ENCODE measurements around the gene TBX2.

The TBX2 gene

GRCh38 chr17:61385577-61386236 lies 13.9 kb upstream of the TBX2 start:
- Histone ChIP-seq H3K4ac (ENCODE audit: low read depth, low read length) (no peak overlapping the region), H2BK5ac (ENCODE audit: low read depth, low read length, poor library complexity) (no peak overlapping the region), H2AFZ (ENCODE audit: insufficient read depth, low read length, poor library complexity) (no peak overlapping the region), H4K12ac (ENCODE audit: low read depth, low read length) (no peak overlapping the region), H2BK120ac (ENCODE audit: insufficient read depth, low read length, poor library complexity) (no peak overlapping the region), H3K79me1 (ENCODE audit: low read length) (peaks cover 2% of the 10 kb centered on the region), H3K9me3 (ENCODE audit: insufficient read depth, low read depth, low read length) (peaks cover 2% of the 10 kb centered on the region), H3K4me2 (ENCODE audit: low read length) (no peak overlapping the region), H3K4me1 (ENCODE audit: control insufficient read depth in 1 of 2, insufficient read depth in 2 of 2, low read length in 2 of 2) (peaks cover 0 to 6% of the 10 kb centered on the region in 2 experiments), H3K27ac (ENCODE audit: low read depth, low read length) (no peak overlapping the region), H2AK5ac (ENCODE audit: low read length) (no peak overlapping the region), H2BK12ac (ENCODE audit: low read length) (no peak overlapping the region), H3K36me3 (ENCODE audit: control insufficient read depth in 1 of 2, insufficient read depth in 2 of 2, low read length in 2 of 2) (no peaks in the 10 kb centered on the region), H4K91ac (ENCODE audit: low read depth, low read length) (no peak overlapping the region), H3K23ac (ENCODE audit: low read length) (no peak overlapping the region), H3K4me3 (ENCODE audit: low read depth, low read length) (no peak overlapping the region), H3K18ac (ENCODE audit: low read length) (no peak overlapping the region), H3K14ac (ENCODE audit: low read length) (no peak overlapping the region), H3K27me3 (ENCODE audit: insufficient read depth, low read length) (no peaks in the 10 kb centered on the region), H4K8ac (ENCODE audit: low read depth, low read length) (no peak overlapping the region), H3K79me2 (ENCODE audit: control insufficient read depth, insufficient read depth, low read length, poor library complexity) (no peaks in the 10 kb centered on the region), H3K9ac (ENCODE audit: low read length) (no peak overlapping the region)
- WGBS (ENCODE audit: extremely low coverage, insufficient coverage, insufficient read length) = no CpG with 5 or more reads among the region's 15 CpGs
- no peak for DNase-seq

GRCh38 chr17:61386251-61386650 lies 13.4 kb upstream of the TBX2 start:
- no peak overlapping the region for H3K4me2 ChIP-seq (ENCODE audit: low read length)
- no peak overlapping the region for H2BK5ac ChIP-seq (ENCODE audit: low read depth, low read length, poor library complexity)
- H3K79me1 ChIP-seq (ENCODE audit: low read length) = peaks cover 2% of the 10 kb centered on the region
- no peak overlapping the region for H3K14ac ChIP-seq (ENCODE audit: low read length)
- H3K4me3 ChIP-seq (ENCODE audit: low read depth, low read length) = no peak overlapping the region
- no peaks in the 10 kb centered on the region for H3K36me3 ChIP-seq (ENCODE audit: control insufficient read depth in 1 of 2, insufficient read depth in 2 of 2, low read length in 2 of 2)
- no CpG with 5 or more reads among the region's 6 CpGs for WGBS (ENCODE audit: extremely low coverage, insufficient coverage, insufficient read length)
- H3K27ac ChIP-seq (ENCODE audit: low read depth, low read length) = no peak overlapping the region
- no peaks in the 10 kb centered on the region for H3K79me2 ChIP-seq (ENCODE audit: control insufficient read depth, insufficient read depth, low read length, poor library complexity)
- no peak for DNase-seq
- peaks cover 2% of the 10 kb centered on the region for H3K9me3 ChIP-seq (ENCODE audit: insufficient read depth, low read depth, low read length)
- no peak overlapping the region for H3K23ac ChIP-seq (ENCODE audit: low read length)
- no peak overlapping the region for H3K18ac ChIP-seq (ENCODE audit: low read length)
- H4K8ac ChIP-seq (ENCODE audit: low read depth, low read length) = no peak overlapping the region
- peaks cover 0 to 6% of the 10 kb centered on the region in 2 experiments for H3K4me1 ChIP-seq (ENCODE audit: control insufficient read depth in 1 of 2, insufficient read depth in 2 of 2, low read length in 2 of 2)
- no peak overlapping the region for H2BK12ac ChIP-seq (ENCODE audit: low read length)
- H2AK5ac ChIP-seq (ENCODE audit: low read length) = no peak overlapping the region
- no peak overlapping the region for H4K12ac ChIP-seq (ENCODE audit: low read depth, low read length)
- H2BK120ac ChIP-seq (ENCODE audit: insufficient read depth, low read length, poor library complexity) = no peak overlapping the region
- no peak overlapping the region for H4K91ac ChIP-seq (ENCODE audit: low read depth, low read length)
- no peak overlapping the region for H3K9ac ChIP-seq (ENCODE audit: low read length)
- no peaks in the 10 kb centered on the region for H3K27me3 ChIP-seq (ENCODE audit: insufficient read depth, low read length)
- no peak overlapping the region for H2AFZ ChIP-seq (ENCODE audit: insufficient read depth, low read length, poor library complexity)
- H3K4ac ChIP-seq (ENCODE audit: low read depth, low read length) = no peak overlapping the region

DNA sequence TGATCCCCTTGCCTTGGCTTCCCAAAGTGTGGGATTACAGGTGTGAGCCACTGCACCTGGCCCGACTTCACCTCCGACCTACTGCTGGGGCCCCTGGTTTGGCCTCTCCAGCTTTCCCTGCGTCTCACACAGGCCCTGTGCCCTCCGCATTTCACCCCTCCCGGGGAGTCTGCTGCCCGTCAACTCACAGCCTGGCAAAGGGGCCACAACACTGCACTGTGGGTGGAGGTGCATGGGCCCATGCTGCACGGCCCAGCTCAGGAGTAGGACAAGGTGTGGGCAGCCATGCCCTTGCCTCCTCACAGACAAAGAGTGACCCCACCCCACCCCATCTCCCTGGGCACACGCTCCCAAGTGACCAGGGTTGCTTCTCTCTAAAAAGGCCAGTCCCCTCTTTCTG lies 12.6 kb upstream of the TBX2 start:
- H3K4ac ChIP-seq (ENCODE audit: low read depth, low read length) = no peak overlapping the region
- H3K4me1 ChIP-seq (ENCODE audit: control insufficient read depth in 1 of 2, insufficient read depth in 2 of 2, low read length in 2 of 2) = peaks cover 0 to 6% of the 10 kb centered on the region in 2 experiments
- H3K4me3 ChIP-seq (ENCODE audit: low read depth, low read length) = no peak overlapping the region
- no peak overlapping the region for H3K23ac ChIP-seq (ENCODE audit: low read length)
- no peaks in the 10 kb centered on the region for H3K27me3 ChIP-seq (ENCODE audit: insufficient read depth, low read length)
- no peak overlapping the region for H2AK5ac ChIP-seq (ENCODE audit: low read length)
- no peak overlapping the region for H3K27ac ChIP-seq (ENCODE audit: low read depth, low read length)
- no CpG with 5 or more reads among the region's 8 CpGs for WGBS (ENCODE audit: extremely low coverage, insufficient coverage, insufficient read length)
- no peak overlapping the region for H4K91ac ChIP-seq (ENCODE audit: low read depth, low read length)
- DNase-seq = no peak
- H3K9ac ChIP-seq (ENCODE audit: low read length) = no peak overlapping the region
- no peak overlapping the region for H3K14ac ChIP-seq (ENCODE audit: low read length)
- no peak overlapping the region for H4K8ac ChIP-seq (ENCODE audit: low read depth, low read length)
- no peak overlapping the region for H2BK12ac ChIP-seq (ENCODE audit: low read length)
- no peak overlapping the region for H3K18ac ChIP-seq (ENCODE audit: low read length)
- no peak overlapping the region for H3K4me2 ChIP-seq (ENCODE audit: low read length)
- no peaks in the 10 kb centered on the region for H3K36me3 ChIP-seq (ENCODE audit: control insufficient read depth in 1 of 2, insufficient read depth in 2 of 2, low read length in 2 of 2)
- peaks cover 2% of the 10 kb centered on the region for H3K9me3 ChIP-seq (ENCODE audit: insufficient read depth, low read depth, low read length)
- H2BK5ac ChIP-seq (ENCODE audit: low read depth, low read length, poor library complexity) = no peak overlapping the region
- H4K12ac ChIP-seq (ENCODE audit: low read depth, low read length) = no peak overlapping the region
- no peak overlapping the region for H2AFZ ChIP-seq (ENCODE audit: insufficient read depth, low read length, poor library complexity)
- no peak overlapping the region for H2BK120ac ChIP-seq (ENCODE audit: insufficient read depth, low read length, poor library complexity)
- H3K79me1 ChIP-seq (ENCODE audit: low read length) = peaks cover 2% of the 10 kb centered on the region
- no peaks in the 10 kb centered on the region for H3K79me2 ChIP-seq (ENCODE audit: control insufficient read depth, insufficient read depth, low read length, poor library complexity)

- peaks cover 2% of the 10 kb centered on the region for H3K9me3 ChIP-seq (ENCODE audit: insufficient read depth, low read depth, low read length)
- H4K12ac ChIP-seq (ENCODE audit: low read depth, low read length) = no peak overlapping the region
- no peak overlapping the region for H2AFZ ChIP-seq (ENCODE audit: insufficient read depth, low read length, poor library complexity)
- H3K79me1 ChIP-seq (ENCODE audit: low read length) = peaks cover 2% of the 10 kb centered on the region
- no peak overlapping the region for H3K9ac ChIP-seq (ENCODE audit: low read length)
- no peak overlapping the region for H2BK12ac ChIP-seq (ENCODE audit: low read length)
- peaks cover 0 to 6% of the 10 kb centered on the region in 2 experiments for H3K4me1 ChIP-seq (ENCODE audit: control insufficient read depth in 1 of 2, insufficient read depth in 2 of 2, low read length in 2 of 2)
- H3K4ac ChIP-seq (ENCODE audit: low read depth, low read length) = no peak overlapping the region
- no peak overlapping the region for H2BK5ac ChIP-seq (ENCODE audit: low read depth, low read length, poor library complexity)
- H4K91ac ChIP-seq (ENCODE audit: low read depth, low read length) = no peak overlapping the region
- no peak overlapping the region for H3K4me2 ChIP-seq (ENCODE audit: low read length)
- H2AK5ac ChIP-seq (ENCODE audit: low read length) = no peak overlapping the region
- no peaks in the 10 kb centered on the region for H3K36me3 ChIP-seq (ENCODE audit: control insufficient read depth in 1 of 2, insufficient read depth in 2 of 2, low read length in 2 of 2)
- no peak overlapping the region for H3K23ac ChIP-seq (ENCODE audit: low read length)
- no peak overlapping the region for H2BK120ac ChIP-seq (ENCODE audit: insufficient read depth, low read length, poor library complexity)
- WGBS (ENCODE audit: extremely low coverage, insufficient coverage, insufficient read length) = no CpG with 5 or more reads among the region's 11 CpGs
- H4K8ac ChIP-seq (ENCODE audit: low read depth, low read length) = no peak overlapping the region
- no peak for DNase-seq
- H3K79me2 ChIP-seq (ENCODE audit: control insufficient read depth, insufficient read depth, low read length, poor library complexity) = no peaks in the 10 kb centered on the region
- H3K14ac ChIP-seq (ENCODE audit: low read length) = no peak overlapping the region
- no peaks in the 10 kb centered on the region for H3K27me3 ChIP-seq (ENCODE audit: insufficient read depth, low read length)
- H3K4me3 ChIP-seq (ENCODE audit: low read depth, low read length) = no peak overlapping the region
- H3K27ac ChIP-seq (ENCODE audit: low read depth, low read length) = no peak overlapping the region
- no peak overlapping the region for H3K18ac ChIP-seq (ENCODE audit: low read length)
Measured at GRCh38 chr17:61387511-61388305, 11.9 kb upstream of the TBX2 start.

Data from trophoblast cell (in vitro differentiated cells and primary cell).